ENCODE results near the gene CBARP. TPM values are rescaled to one million over a fixed set of nuclear protein-coding genes. Genes with fewer than 3 reads are reported as not detected.

Gene CBARP
- total and polyA plus RNA-seq, 7 donors, result 0.41 to 19.0 (median 0.88) TPM

DNA sequence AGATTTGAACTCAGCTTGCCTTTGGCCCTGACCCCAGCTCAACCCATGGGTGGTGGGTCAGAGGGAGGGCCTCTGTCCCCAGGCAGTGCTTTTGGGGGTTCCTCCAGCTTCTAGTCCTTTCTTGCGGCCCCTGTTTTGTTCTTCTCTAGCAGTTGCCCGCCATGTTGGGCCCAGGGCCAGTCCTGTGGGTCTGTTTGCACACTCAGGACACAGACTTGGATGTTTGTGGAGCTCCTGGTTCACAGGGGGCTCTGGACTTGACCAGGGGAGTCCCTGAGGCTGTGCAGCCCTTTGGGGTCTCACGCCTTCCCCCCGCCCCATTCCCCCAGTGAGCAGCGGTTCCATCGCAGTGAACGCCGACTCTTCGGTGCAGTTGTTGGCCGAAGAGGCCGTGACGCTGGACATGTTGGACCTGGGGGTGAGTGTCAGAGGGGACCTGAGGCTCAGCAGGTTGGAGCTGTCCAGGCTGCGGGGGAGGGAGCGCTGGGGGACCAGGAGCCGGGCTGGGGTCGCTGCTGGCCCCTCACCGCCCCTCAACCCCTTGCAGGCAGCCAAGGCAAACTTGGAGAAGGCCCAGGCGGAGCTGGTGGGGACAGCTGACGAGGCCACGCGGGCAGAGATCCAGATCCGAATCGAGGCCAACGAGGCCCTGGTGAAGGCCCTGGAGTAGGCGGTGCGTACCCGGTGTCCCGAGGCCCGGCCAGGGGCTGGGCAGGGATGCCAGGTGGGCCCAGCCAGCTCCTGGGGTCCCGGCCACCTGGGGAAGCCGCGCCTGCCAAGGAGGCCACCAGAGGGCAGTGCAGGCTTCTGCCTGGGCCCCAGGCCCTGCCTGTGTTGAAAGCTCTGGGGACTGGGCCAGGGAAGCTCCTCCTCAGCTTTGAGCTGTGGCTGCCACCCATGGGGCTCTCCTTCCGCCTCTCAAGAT lies 6.2 kb upstream of the CBARP start:
- DNase-seq (peak; percentile 92 to 97), ATAC-seq (peak; percentile 40 to 51 (median 46))
- no peaks in the 10 kb centered on the region for H3K36me3 ChIP-seq (ENCODE audit: insufficient read depth in 1 of 2, low read depth in 1 of 2)
- no peaks in the 10 kb centered on the region for H3K9me3 ChIP-seq
- peak; percentile 98 for TF ChIP-seq CTCF (IDR thresholded peaks at IDR 0.05)
- H3K4me3 ChIP-seq, result peak overlapping the region; percentile 75
- intact Hi-C loops (cut with DNase I), result loop anchor here (1.0 to 5.0 kb wide), 3 partner anchors 23 to 132 kb away; no protein-coding TSS in a partner anchor
- WGBS, 3 donors, result 16 to 23% (median 17%) methylated on average over 28 to 33 of the region's 33 CpGs
- no peaks in the 10 kb centered on the region for H3K27me3 ChIP-seq (ENCODE audit: insufficient read depth in 3 of 3, low read length in 2 of 3)
- H3K27ac ChIP-seq, result peak overlapping the region; percentile 99
- H3K4me1 ChIP-seq, result peaks cover 60% of the 10 kb centered on the region

- H3K36me3 ChIP-seq (ENCODE audit: insufficient read depth in 1 of 2, low read depth in 1 of 2), result no peaks in the 10 kb centered on the region
- peak within 1 kb of the TSS; percentile 99 for H3K27ac ChIP-seq
- H3K9me3 ChIP-seq, result no peaks in the 10 kb centered on the region
- H3K4me3 ChIP-seq, result peak within 1 kb of the TSS; percentile 75
- peaks cover 55% of the 10 kb centered on the region for H3K4me1 ChIP-seq
- WGBS, 3 donors, result 0 to 1% (median 0%) methylated on average over 50 to 79 of the region's 79 CpGs
- H3K27me3 ChIP-seq (ENCODE audit: insufficient read depth in 3 of 3, low read length in 2 of 3), result peaks cover 0 to 3% (median 0%) of the 10 kb centered on the region in 3 donors
- intact Hi-C loops (cut with DNase I), result loop anchor here in 1 of 2 donors (5.0 kb wide), 1 partner anchor 129 kb away; no protein-coding TSS in a partner anchor
- TF ChIP-seq CTCF (IDR thresholded peaks at IDR 0.05), result no peak
- DNase-seq (peak; percentile 94 to 98), ATAC-seq (peak; percentile 41 to 61 (median 48))
These were observed 3.8 kb upstream of the CBARP start, which contains the start of gene ATP5F1D for GRCh38 chr19:1241417-1242095. Gene ATP5F1D, plus strand, starts transcription at chr19:1241751. Its CDS starts 100 bp downstream, at chr19:1241851.

DNA sequence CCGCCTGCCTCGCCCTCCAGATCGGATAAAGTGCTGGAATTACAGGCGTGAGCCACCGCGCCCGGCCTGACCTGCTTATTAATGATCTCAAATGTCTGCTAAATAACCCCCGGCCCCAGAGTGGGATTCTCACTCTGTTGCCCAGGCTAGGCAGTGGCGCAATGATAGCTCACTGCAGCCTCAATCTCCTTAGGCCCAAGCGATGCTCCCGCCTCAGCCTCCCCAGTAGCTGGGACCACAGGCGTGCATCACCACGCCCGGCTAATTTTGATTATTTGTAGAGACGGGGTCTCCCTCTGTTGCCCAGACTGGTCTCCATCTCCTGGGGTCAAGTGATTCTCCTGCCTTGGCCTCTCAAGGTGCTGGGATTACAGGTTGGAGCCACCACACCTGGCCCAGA lies 3.1 kb upstream of the CBARP start:
- peaks cover 52% of the 10 kb centered on the region for H3K4me1 ChIP-seq
- WGBS, 3 donors, result 54 to 67% (median 59%) methylated on average over 15 of the region's 15 CpGs
- H3K9me3 ChIP-seq, result no peaks in the 10 kb centered on the region
- intact Hi-C loops (cut with DNase I), result loop anchor here in 1 of 2 donors (1.0 to 5.0 kb wide), 2 partner anchors 20 to 129 kb away; no protein-coding TSS in a partner anchor
- no peak for DNase-seq
- no peak for ATAC-seq
- H3K36me3 ChIP-seq (ENCODE audit: insufficient read depth in 1 of 2, low read depth in 1 of 2), result no peaks in the 10 kb centered on the region
- peak overlapping the region; percentile 99 for H3K27ac ChIP-seq
- H3K4me3 ChIP-seq, result peak overlapping the region; percentile 75
- H3K27me3 ChIP-seq (ENCODE audit: insufficient read depth in 3 of 3, low read length in 2 of 3), result peaks cover 0 to 5% (median 3%) of the 10 kb centered on the region in 3 donors
- no peak for TF ChIP-seq CTCF (IDR thresholded peaks at IDR 0.05)

- peak overlapping the region; percentile 99 for H3K27ac ChIP-seq
- H3K27me3 ChIP-seq (ENCODE audit: insufficient read depth in 3 of 3, low read length in 2 of 3), result peaks cover 0 to 5% (median 3%) of the 10 kb centered on the region in 3 donors
- TF ChIP-seq CTCF (IDR thresholded peaks at IDR 0.05), result peak; percentile 97
- peak overlapping the region; percentile 75 for H3K4me3 ChIP-seq
- 9 to 24% (median 17%) methylated on average over 44 to 84 of the region's 84 CpGs for WGBS, 3 donors
- ATAC-seq (peak; percentile 46 to 53 (median 49)), DNase-seq (peak; percentile 93 to 95)
- H3K36me3 ChIP-seq (ENCODE audit: insufficient read depth in 1 of 2, low read depth in 1 of 2), result no peaks in the 10 kb centered on the region
- intact Hi-C loops (cut with DNase I), result loop anchor here (1.0 to 5.0 kb wide), 3 partner anchors 19 to 128 kb away; no protein-coding TSS in a partner anchor
- H3K9me3 ChIP-seq, result no peaks in the 10 kb centered on the region
- peaks cover 45% of the 10 kb centered on the region for H3K4me1 ChIP-seq
These were observed 2.3 kb upstream of the CBARP start for GRCh38 chr19:1239796-1240737.

Data from psoas muscle (tissue), 8 donors.